Common myeloid progenitor, CD34-positive (primary cell): ENCODE results near the gene PSMF1.
A peak's percentile ranks its signal among the peaks of the same experiment; 100 is the strongest.

Experiments used
- CTCF ChIA-PET: fragments of 350-600 bp; sonication (Branson Sonifier 250); formaldehyde crosslinking; loops from one replicate; lab custom pipeline; 2021; ENCODE audit warnings: antibody characterized with exemption; lab: Charles Lee
- POLR2A ChIA-PET: fragments of 350-600 bp; sonication (Branson Sonifier 250); formaldehyde crosslinking; loops from one replicate; lab custom pipeline; 2021; ENCODE audit warnings: antibody characterized with exemption; lab: Charles Lee
- DNase-seq, 3 donors: peaks; one replicate each; pipeline versions ENCODE4 v3.0.0 to v3.0.0-alpha.2; 2013
- H3K27ac ChIP-seq, 2 experiments: 1 replicate in 1 of 2; 2 replicates in 1 of 2; pipeline ENCODE4 v1.7.0; 2013; ENCODE audit warnings: inconsistent platforms in 2 of 2, low read length in 2 of 2, mild to moderate bottlenecking in 2 of 2, low read depth in 1 of 2, moderate library complexity in 1 of 2; ENCODE audit not compliant: severe bottlenecking in 2 of 2, insufficient read depth in 1 of 2, poor library complexity in 1 of 2
- H3K27me3 ChIP-seq, 5 experiments: replicated peaks in 2 of 5; 1 replicate in 3 of 5; 2 replicates in 2 of 5; pipeline versions ENCODE4 v1.6.1 to v1.7.0; 2013; ENCODE audit warnings: low read length in 4 of 5, mild to moderate bottlenecking in 2 of 5, moderate library complexity in 2 of 5, inconsistent platforms in 1 of 5; ENCODE audit not compliant: insufficient read depth in 5 of 5, control insufficient read depth in 4 of 5
- H3K36me3 ChIP-seq, 4 experiments: 1 replicate in 2 of 4; 2 replicates in 2 of 4; pipeline versions ENCODE4 v1.6.1 to v1.7.0; 2013; ENCODE audit warnings: low read length in 3 of 4, control low read depth in 1 of 4, mild to moderate bottlenecking in 1 of 4; ENCODE audit not compliant: control insufficient read depth in 4 of 4, insufficient read depth in 4 of 4
- H3K4me1 ChIP-seq, 4 experiments: 1 replicate in 3 of 4; 2 replicates in 1 of 4; pipeline versions ENCODE4 v1.6.1 to v1.7.1; 2013; ENCODE audit warnings: low read length in 3 of 4, mild to moderate bottlenecking in 3 of 4, control low read depth in 1 of 4, inconsistent platforms in 1 of 4, moderate library complexity in 1 of 4; ENCODE audit not compliant: control insufficient read depth in 4 of 4, insufficient read depth in 4 of 4; ENCODE audit errors: control extremely low read depth in 1 of 4
- H3K4me3 ChIP-seq, 7 experiments: 1 replicate in 4 of 7; 2 replicates in 3 of 7; pipeline versions ENCODE4 v1.5.1 to v1.7.0; 2013; ENCODE audit warnings: mild to moderate bottlenecking in 7 of 7, low read length in 6 of 7, moderate library complexity in 6 of 7, inconsistent platforms in 2 of 7, low read depth in 2 of 7, control low read depth in 1 of 7; ENCODE audit not compliant: insufficient read depth in 4 of 7, control insufficient read depth in 1 of 7; ENCODE audit errors: extremely low read depth in 1 of 7
- H3K9me3 ChIP-seq, 5 experiments: 1 replicate in 4 of 5; 2 replicates in 1 of 5; pipeline versions ENCODE4 v1.6.1 to v1.7.1; 2013; ENCODE audit warnings: low read length in 4 of 5, mild to moderate bottlenecking in 2 of 5, inconsistent platforms in 1 of 5, low read depth in 1 of 5, moderate library complexity in 1 of 5; ENCODE audit not compliant: control insufficient read depth in 4 of 5, insufficient read depth in 2 of 5; ENCODE audit errors: control extremely low read depth in 1 of 5
- WGBS: methylation state at CpG from one replicate; pipeline ENCODE4 v1.1.5; 2013; ENCODE audit not compliant: insufficient coverage; 5-methylcytosine and 5-hydroxymethylcytosine counted together

PSMF1 gene

DNA sequence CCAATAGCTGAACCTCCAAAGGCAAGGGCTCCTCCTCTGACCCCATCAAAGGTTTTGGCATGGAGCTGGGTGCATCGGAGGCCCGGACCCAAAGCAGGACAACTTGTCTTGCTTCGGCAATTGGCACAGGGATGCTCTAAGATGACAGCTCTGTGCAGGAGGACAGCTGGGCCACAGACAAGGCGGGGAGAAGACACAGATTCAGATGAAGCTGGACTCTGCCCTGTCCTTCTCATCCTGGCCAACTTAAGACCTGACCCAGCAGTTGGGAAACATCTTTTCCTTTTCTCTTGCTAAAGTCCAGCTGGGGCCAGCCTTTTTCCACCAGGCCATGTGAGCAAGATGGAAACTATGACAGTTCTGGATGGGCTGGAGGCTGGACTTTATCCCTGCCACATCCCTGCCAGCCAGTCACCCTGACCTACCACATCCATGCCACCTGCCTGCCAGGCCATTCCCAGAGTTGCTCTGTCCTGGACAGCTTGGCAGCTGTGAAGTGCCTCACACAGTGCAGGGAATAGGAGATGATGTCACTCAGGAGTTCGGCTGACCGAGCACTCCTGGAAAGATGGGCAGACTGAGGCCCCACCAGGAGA is 12.7 kb upstream of the PSMF1 start:
- WGBS = 100% methylated on average over 6 of the region's 6 CpGs
- no peak for DNase-seq
- ChIA-PET POLR2A (no interaction called here), CTCF (interaction anchor here (0.6 to 3.3 kb wide), 5 partner anchors 10 to 672 kb away, joined by 3 to 24 read pairs (median 3); partner anchors contain the start of gene PSMF1)
- no peak overlapping the region for H3K4me3 ChIP-seq
- H3K27ac ChIP-seq = no peak overlapping the region
- no peaks in the 10 kb centered on the region for H3K4me1 ChIP-seq
- H3K27me3 ChIP-seq = no peaks in the 10 kb centered on the region
- H3K36me3 ChIP-seq = no peaks in the 10 kb centered on the region
- H3K9me3 ChIP-seq = peaks cover 0 to 14% (median 2%) of the 10 kb centered on the region in 5 experiments

DNA sequence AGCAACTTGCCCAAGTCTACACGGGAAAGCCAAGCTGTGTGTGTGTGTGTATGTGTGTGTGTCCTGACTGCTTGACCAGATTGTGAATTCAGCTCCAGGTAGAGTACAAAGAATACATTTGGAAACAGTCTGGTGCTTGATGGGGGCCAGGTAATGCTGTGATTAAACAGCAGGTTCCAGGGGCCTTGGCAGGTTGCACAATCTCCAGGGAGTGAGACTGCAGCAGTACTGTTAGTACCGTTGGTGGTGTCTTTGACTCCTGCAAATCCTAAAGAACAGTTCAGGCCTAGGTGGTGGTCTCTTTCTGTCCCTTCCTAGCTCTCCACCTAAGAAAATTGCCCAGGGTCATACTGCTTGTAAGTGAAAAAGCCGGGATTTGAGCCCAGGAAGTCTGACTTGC is 11.2 kb upstream of the PSMF1 start:
- H3K4me3 ChIP-seq = no peak overlapping the region
- ChIA-PET CTCF (interaction anchor here (0.7 to 3.3 kb wide), 11 partner anchors 8 to 290 kb away, joined by 3 to 24 read pairs (median 4); partner anchors contain the start of gene PSMF1), POLR2A (no interaction called here)
- DNase-seq = no peak
- H3K4me1 ChIP-seq = no peaks in the 10 kb centered on the region
- H3K27ac ChIP-seq = no peak overlapping the region
- H3K9me3 ChIP-seq = peaks cover 0 to 8% (median 2%) of the 10 kb centered on the region in 5 experiments
- H3K27me3 ChIP-seq = no peaks in the 10 kb centered on the region
- WGBS = 100% methylated on average over 3 of the region's 3 CpGs
- H3K36me3 ChIP-seq = no peaks in the 10 kb centered on the region

DNA sequence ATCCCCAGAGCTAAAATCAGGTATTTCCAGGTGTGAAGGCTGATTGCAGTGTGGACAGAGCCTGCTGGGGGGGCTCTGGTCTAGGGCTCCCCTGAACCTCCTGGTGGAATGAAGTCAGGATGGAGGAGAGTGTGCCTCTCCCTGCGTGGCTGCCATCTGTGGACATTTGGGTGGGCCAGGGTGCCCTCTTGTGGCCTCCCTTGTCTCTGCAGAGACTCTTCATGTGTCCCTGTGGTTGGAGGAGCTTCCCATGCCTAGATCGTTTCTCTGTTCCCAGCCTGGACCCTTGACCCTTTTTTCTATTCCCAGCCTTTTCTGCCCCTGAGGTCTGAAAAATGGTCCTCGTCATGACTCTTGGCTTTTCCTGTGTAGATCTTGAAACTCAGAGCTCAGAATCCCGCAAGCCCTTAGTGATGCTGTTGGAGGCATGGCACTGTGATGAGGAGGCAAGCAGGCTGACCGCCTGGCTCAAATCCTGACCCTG is 9.9 kb upstream of the PSMF1 start:
- Histone ChIP-seq H3K4me3 (no peak overlapping the region), H3K27ac (no peak overlapping the region), H3K36me3 (no peaks in the 10 kb centered on the region), H3K4me1 (no peaks in the 10 kb centered on the region), H3K9me3 (peaks cover 0 to 2% (median 0%) of the 10 kb centered on the region in 5 experiments), H3K27me3 (no peaks in the 10 kb centered on the region)
- peak in 2 of 3 donors; percentile 43 to 55 for DNase-seq
- ChIA-PET POLR2A (no interaction called here), CTCF (interaction anchor here (0.6 to 3.3 kb wide), 21 partner anchors 10 to 292 kb away, joined by 3 to 24 read pairs (median 4); partner anchors contain the start of genes PSMF1 and TMEM74B)
- WGBS = 21% methylated on average over 4 of the region's 5 CpGs

DNA sequence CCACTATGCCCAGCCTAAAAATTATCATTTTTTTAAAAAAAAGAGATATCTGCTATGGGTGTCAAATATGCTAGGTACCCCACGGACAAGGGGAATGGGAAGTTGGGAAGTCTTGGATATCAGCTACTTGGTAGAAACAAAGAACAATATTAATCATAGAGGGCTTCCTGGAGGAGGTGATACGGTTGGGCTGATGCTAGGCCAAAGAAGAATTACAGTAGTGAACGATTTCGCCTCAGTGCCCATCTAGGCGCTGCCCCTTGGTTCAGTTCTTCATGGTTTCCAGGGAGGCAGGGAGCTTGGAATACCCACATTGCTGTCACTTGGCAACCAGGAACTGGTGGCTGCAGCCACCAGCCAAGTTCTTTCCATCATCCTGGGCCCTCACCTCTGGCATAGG is 5.5 kb upstream of the PSMF1 start:
- H3K27ac ChIP-seq = no peak overlapping the region
- peaks cover 2 to 5% (median 3%) of the 10 kb centered on the region in 4 experiments for H3K4me1 ChIP-seq
- ChIA-PET POLR2A (interaction anchor here (0.6 kb wide), 1 partner anchor 28 kb away, joined by 3 read pairs; no protein-coding TSS in a partner anchor), CTCF (interaction anchor here (0.7 to 1.6 kb wide), 3 partner anchors 75 to 100 kb away, joined by 3 to 5 read pairs (median 3); no protein-coding TSS in a partner anchor)
- WGBS = 98% methylated on average over 5 of the region's 5 CpGs
- H3K36me3 ChIP-seq = no peaks in the 10 kb centered on the region
- H3K27me3 ChIP-seq = no peaks in the 10 kb centered on the region
- H3K9me3 ChIP-seq = peaks cover 0 to 1% (median 0%) of the 10 kb centered on the region in 5 experiments
- no peak overlapping the region for H3K4me3 ChIP-seq
- DNase-seq = no peak

DNA sequence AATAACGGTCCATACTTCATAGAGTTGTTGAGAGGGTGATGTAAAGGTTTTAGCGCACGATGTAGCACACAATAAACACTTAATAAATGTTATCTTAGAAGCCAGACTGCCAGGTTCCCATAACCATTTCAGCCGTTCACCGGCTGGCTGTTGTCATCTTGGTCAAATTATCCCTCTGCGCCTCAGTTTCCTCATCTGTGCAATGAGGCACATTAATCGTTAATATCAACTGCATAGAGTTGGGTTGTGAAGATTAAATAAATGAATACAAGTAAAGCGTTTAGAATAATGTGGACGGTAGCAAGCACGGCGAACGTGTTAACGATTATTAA is 432 bp upstream of the PSMF1 start:
- peaks cover 9 to 49% (median 41%) of the 10 kb centered on the region in 4 experiments for H3K4me1 ChIP-seq
- H3K9me3 ChIP-seq = no peaks in the 10 kb centered on the region
- WGBS = 37% methylated on average over 5 of the region's 13 CpGs
- peaks cover 3 to 17% (median 7%) of the 10 kb centered on the region in 4 experiments for H3K36me3 ChIP-seq
- ChIA-PET POLR2A (no interaction called here), CTCF (interaction anchor here (1.4 to 3.6 kb wide), 2 partner anchors 11 to 14 kb away, joined by 5 to 24 read pairs; no protein-coding TSS in a partner anchor)
- DNase-seq = no peak
- H3K27me3 ChIP-seq = no peaks in the 10 kb centered on the region
- peak overlapping the region; percentile 68 to 86 for H3K27ac ChIP-seq
- peak overlapping the region in 6 of 7 experiments; percentile 80 to 100 (median 100) for H3K4me3 ChIP-seq

DNA sequence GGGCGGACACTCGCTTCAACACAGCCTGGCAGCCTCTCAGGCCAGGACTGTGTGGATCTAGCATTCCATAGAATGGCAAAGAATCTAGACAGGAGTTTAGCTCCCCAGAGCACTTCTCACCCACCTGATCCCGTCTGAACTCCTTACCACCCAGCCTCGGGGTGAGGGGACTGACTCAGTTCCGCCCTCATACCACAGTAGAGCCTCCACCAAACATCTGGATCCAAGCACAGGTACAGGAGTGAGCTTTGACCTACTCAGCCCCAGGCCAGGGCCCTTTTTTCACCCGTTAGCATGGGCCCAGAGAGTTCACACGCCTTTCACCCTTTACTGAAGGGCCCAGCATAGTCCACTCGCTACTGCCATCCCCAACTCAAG is 715 bp downstream of the PSMF1 start:
- ChIA-PET POLR2A (interaction anchor here (0.6 kb wide), 1 partner anchor 33 kb away, joined by 3 read pairs; no protein-coding TSS in a partner anchor), CTCF (interaction anchor here (1.4 to 3.6 kb wide), 3 partner anchors 12 to 93 kb away, joined by 5 to 24 read pairs (median 8); no protein-coding TSS in a partner anchor)
- Histone ChIP-seq H3K27me3 (no peaks in the 10 kb centered on the region), H3K4me3 (peak overlapping the region; percentile 80 to 100 (median 99)), H3K4me1 (peaks cover 9 to 51% (median 41%) of the 10 kb centered on the region in 4 experiments), H3K9me3 (no peaks in the 10 kb centered on the region), H3K27ac (peak overlapping the region; percentile 72 to 86), H3K36me3 (peaks cover 6 to 23% (median 8%) of the 10 kb centered on the region in 4 experiments)
- no peak for DNase-seq
- 23% methylated on average over 7 of the region's 8 CpGs for WGBS

DNA sequence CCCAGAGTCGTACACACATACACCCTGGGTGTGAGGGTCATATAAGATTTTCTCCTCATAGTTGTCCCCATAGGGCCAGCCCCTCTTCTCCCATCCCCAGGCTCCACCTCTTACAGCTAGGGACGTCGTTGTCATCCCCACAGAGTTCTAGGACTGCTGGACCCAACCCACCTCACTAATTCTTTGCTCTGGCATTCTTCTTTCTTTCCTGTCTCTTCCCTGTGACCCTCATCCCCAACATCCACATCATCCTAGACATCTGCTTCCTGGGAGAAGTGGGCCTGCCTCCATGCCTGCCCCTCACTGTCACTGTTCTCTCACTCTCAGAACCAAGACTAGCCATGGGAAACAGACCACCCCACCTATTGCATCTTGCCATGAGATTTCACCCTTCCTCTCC is 1.1 kb downstream of the PSMF1 start:
- Histone ChIP-seq H3K27me3 (no peaks in the 10 kb centered on the region), H3K36me3 (peaks cover 7 to 25% (median 11%) of the 10 kb centered on the region in 4 experiments), H3K27ac (peak overlapping the region; percentile 72 to 86), H3K9me3 (no peaks in the 10 kb centered on the region), H3K4me1 (peaks cover 9 to 51% (median 41%) of the 10 kb centered on the region in 4 experiments), H3K4me3 (peak overlapping the region in 6 of 7 experiments; percentile 80 to 100 (median 100))
- CTCF ChIA-PET = interaction anchor here (1.4 to 3.6 kb wide), 3 partner anchors 12 to 93 kb away, joined by 5 to 24 read pairs (median 8); no protein-coding TSS in a partner anchor
- 27% methylated on average over 3 of the region's 3 CpGs for WGBS
- POLR2A ChIA-PET = no interaction called here
- DNase-seq = no peak
